Islet of Langerhans (tissue), 1 donor: ENCODE data around the gene DRP2.
"Not testable (repeated sequence)": the region's sequence is repeated elsewhere in the genome, so short reads cannot be mapped to it uniquely, and the experiment has no call there.

Source experiments
- FAIRE-seq: peaks from one replicate; lab custom pipeline; 2011; peaks lifted over from hg19 to GRCh38; lab: Jason Lieb, UNC

The DRP2 gene, protein sequence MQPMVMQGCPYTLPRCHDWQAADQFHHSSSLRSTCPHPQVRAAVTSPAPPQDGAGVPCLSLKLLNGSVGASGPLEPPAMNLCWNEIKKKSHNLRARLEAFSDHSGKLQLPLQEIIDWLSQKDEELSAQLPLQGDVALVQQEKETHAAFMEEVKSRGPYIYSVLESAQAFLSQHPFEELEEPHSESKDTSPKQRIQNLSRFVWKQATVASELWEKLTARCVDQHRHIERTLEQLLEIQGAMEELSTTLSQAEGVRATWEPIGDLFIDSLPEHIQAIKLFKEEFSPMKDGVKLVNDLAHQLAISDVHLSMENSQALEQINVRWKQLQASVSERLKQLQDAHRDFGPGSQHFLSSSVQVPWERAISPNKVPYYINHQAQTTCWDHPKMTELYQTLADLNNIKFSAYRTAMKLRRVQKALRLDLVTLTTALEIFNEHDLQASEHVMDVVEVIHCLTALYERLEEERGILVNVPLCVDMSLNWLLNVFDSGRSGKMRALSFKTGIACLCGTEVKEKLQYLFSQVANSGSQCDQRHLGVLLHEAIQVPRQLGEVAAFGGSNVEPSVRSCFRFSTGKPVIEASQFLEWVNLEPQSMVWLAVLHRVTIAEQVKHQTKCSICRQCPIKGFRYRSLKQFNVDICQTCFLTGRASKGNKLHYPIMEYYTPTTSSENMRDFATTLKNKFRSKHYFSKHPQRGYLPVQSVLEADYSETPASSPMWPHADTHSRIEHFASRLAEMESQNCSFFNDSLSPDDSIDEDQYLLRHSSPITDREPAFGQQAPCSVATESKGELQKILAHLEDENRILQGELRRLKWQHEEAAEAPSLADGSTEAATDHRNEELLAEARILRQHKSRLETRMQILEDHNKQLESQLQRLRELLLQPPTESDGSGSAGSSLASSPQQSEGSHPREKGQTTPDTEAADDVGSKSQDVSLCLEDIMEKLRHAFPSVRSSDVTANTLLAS

DNA sequence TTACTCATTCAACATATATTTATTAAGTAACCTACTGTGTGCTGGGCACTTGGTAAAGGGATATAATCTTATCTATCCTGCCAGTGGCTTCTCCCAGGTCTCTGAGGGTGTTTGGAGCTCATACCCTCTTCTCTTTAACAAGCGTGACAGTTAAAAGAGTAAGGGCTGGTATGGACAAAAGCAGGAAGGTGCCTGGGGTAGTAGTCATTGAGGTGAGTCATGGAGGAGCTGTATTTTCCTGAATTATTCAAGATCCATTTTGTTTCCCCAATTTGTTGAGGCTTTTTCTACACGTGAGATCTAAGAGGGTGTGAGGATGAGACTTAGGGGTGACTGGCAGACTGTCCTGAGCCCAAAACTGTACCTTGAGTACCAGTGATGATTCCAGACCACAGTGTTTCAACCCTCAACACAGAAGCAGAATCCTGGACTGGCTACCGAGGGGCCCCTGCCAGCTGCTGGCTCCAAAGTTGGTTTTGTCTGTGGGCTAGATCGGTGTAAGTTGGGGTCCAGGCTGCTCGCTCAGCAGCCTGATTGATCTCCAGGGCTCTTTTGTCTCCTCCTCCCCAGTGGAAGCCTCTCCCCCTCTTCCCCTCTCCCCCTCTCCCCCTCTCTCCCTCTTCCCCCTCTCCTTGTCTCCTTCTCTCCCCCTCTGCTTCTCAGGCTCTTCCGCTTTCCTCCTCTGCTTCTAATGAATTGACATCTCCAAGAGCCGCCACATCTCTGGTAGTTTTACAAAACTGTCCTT, at the start of gene DRP2:
Gene DRP2, plus strand, starts transcription at position 671 of the 748 bp plus-strand sequence. CDS start 11,862 bp downstream, outside the sequence.
- no peak for FAIRE-seq

DNA sequence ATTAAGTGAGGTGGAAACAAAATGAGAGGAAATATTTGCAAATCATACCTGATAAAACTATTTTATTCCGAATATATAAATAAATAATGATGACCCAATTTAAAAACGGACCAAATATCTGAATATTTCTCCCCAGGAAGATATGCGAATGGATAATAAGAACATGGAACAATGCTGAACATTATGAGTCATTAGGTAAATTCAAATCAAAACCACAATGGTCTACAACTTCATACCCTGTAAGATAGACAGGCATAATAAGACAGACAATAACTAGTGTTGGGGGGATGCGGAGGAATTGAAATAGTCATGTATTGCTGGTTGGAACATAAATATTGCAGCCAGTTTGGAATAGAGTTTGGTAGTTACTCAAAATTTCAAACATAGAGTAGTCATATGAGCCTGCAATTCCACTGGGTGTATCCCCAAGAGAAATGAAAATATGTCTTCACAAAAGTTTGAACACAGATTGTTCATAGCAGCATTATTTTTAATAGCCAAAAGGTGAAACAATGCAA, 47.6 kb upstream of the DRP2 start:
- no peak for FAIRE-seq

DNA sequence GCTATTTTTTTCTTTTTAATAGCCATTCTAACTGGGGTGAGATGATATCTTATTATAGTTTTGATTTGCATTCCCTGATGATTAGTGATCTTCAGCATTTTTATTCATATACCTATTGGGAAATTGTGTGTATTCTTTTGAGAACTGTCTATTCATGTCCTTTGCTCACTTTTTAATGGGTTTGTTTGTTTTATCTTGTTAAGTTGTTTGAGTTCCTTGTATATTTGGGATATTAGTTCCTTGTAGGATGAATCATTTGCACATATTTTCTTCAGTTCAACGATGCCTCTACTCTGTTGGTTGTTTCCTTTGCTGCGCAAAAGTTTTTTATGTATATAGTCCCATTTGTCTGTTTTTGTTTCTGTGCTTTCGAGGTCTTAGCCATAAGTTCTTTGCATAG, 43.1 kb upstream of the DRP2 start:
- FAIRE-seq: no peak

DNA sequence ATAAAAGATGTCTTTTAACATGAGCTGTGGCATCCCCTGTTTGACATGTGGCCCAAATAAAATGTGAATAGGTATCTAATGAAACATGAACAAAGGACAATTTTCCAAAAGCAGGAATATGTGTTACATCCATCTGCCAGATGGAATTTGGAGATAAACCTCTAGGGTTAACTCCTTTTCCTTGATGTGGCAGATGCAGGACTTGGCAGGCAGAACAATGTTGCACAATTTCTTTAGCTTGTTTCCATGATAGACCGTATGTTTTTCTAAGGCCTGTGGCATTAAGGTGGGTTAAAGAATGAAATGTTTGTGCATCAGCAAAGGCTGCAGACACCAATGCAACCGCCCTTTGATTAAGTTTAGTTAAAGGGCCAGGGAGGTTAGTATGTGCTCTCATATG, 34.7 kb upstream of the DRP2 start:
- not testable (repeated sequence) for FAIRE-seq

DNA sequence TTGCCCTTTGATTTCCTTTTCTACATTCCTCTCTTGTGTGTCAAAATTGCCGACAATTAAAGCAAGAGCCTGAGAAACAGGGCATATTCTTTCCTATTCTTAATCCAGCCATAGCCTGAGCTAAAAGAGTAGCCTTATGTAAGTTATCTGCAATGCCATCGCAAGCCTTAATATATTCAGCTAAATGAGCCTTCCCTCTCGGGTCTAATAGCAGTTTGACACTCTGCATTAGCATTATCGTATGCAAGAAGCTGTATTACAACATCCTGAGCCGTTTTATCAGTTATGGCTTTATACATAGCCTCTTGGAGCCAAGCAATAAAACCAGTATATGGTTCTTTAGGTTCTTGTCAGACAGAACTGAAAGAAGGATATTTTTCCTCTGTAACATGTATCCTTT, 31.6 kb upstream of the DRP2 start:
- not testable (repeated sequence) for FAIRE-seq

DNA sequence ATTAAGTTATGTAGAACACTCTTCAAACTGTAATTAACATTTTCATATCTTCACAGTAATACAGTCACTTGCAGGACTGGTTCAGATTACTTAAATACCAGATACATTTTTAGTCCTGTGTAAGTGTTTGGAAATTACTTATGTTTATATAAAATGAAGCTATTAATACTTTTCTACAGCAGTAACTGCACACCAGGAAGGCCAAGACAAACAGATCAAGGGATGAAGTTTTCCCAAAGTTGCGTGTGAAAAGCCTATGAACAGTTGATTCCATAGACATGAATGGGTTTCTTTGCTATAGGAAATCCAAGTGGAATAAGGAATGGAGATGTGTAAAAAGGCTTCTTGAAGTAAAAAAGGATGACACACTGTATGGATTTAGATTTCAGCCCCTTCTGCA, 28.9 kb upstream of the DRP2 start:
- no peak for FAIRE-seq

DNA sequence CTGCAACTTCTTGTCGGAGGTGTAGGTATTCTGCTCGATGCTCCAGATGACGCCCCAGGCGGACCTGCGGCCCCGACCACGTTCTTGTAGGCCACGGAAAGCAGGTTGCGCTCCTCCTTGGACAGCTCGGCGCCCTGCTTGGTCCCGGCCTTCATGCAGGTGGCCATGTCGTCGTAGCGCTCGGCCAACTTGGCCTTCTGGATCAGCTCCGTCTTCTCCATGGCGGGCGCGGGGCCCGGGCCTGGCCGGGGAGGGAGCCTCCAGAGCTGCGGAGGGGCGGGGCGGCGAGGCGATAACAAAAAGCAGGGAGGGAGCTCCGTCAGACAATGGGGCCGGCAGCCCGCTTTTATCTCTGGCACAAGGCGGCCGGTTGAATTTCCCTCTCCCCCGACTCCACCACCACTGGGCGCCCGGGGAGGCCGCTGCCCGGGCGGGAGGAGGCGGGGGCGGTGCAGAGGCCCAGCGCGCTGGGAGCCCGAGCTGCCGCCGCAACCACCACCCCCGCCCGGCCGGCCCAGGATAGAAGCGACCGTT, 28.3 kb upstream of the DRP2 start:
- no peak for FAIRE-seq

DNA sequence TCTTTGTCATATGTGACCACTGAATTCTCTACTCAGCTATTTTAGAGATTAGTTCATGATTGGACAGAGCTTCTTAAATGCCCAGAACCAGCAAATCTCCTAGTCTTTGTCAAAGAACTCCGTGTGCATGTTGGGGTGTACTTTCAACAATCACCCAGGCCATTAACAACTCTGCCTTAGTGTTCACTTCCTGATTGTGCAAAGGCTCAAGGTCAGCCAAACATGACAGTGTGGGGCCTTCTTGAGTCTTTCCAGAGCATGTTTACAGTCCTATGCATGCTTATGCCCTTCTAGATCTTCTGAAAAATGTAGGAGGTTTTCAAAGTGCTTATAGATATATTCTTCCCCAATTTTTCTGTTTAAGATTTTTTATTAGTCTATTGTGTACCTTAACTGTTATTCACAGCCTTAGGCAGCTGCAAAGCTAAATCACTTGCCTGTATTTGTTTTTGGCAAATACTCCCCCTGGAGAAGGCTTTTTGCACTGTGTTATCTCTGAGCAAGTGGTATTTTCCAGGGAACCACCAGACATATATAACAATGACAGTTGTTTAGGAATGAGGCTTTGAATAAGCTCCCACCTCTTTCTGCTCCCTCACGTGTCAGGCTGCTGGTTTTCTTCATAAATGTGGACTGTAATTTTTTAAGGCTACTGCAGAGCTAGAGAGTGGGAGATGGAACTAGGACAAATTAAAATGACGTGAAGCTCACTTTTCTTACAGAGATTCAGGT, 24.0 kb upstream of the DRP2 start:
- FAIRE-seq: no peak

DNA sequence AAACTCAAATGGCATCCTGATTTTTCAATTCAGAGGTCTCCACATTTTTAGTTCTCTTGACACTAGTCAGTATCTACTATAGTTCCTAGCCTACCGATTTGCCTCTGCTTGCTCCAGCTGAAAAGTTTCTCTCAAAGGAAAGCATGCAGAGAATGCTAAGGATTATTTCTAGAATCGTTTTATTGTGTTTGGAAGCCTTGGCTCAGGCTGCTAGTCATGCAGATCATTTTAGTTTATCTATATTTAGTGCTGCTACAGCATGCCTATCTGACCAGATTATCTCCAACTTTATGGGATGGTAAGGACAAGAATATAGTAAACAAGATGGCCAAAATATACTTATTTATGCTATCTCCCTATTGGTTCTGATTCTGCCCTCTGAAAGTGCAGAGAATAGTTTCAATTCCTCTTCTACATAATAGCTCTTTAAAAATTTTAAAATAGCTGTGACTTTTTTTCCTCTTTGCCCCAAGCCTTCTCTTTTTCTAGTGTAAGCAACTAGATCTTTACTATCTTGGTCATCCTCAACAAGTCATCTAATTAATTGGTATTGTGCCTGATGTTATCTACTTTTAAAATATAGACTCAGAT, 15.7 kb upstream of the DRP2 start:
- no peak for FAIRE-seq

DNA sequence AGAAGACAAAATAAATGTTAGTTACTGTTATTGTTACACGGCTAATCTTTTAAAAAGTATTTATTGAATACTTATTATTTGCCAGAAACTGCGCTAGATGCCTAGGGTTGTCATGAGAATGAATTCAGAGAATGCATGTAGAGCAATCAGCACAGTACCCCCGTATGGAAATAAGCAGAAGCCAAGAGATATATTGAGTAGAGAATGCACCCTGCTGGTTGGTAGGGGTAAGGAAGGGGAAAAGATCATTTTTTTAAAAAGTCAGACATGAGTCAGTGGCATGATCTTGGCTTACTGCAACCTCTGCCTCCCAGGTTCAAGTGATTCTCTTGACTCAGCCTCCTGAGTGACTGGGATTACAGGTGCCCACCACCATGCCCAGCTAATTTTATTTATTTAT, 13.1 kb upstream of the DRP2 start:
- no peak for FAIRE-seq

DNA sequence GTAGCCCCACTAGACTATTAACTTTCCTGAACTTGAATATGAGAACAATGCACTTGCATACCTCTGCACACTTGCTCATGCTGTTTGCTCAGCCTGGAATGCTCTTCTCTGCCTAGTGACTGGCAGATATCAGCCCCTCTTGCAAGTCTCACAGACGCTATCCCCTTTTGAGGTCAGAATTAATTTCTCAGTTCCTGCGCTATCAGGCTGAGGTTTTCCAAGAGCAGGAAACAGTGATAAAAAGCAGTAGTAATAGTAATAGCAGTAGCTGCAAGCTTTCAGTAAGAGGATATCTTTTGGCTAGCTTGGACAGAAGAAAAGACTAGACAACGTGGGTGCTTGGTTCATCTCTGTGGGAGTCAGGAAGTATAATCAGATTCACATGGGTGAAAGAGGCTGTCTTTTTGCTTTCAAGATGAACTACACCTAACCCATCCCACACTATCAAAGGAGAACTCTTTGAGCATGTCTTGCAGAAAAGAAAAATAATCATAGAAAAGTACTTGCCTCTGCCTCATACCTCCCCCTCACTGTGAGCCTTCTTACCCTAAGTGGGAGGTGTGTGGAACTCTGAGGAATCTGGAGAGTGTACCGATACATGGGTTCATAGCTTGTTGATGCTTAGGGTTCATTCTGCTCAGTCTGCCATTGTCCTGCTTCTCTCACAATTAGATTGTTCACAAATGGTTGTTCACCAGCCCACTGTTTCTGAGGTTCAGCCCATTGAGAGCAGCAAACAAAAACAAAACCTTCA, 11.3 kb upstream of the DRP2 start:
- no peak for FAIRE-seq

DNA sequence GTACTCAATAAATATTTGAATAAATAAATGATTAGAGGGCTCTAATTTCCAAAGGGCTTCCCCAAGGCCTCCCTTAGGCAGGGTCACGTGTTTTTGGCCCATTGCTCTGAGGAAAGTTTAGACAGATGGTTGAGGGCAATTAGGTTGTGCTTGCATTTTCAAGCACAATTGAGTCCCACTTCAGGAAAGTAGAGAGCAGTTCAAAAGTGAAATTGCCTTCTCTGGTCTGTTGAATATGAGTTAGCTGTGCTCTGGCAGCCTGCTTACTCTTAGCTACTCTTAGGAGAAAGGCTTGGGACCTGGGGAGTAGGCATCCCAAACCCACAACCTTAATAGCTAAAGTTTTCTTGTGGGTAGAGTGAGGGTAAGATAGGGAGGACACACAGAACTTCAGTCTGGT, 9.0 kb upstream of the DRP2 start:
- FAIRE-seq: no peak

DNA sequence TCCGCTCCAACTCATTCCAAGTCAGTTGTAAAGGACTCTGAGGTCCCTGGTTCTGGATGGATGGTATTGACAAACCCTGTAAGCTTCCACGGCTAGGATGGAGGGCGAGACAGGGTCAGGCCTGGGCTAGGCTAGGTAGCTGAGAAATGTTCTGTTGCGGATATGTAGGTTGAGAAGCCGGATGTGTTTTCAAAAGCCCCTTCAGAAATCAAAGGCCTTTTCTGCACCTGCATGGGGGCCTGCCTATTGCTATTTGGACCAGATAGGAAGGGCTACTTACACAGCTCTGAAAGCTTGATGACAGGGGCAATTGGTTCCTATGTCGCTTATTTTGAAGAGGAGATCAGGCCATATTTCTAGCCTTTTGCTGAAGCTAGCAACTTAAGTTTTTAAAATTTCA, 1.9 kb upstream of the DRP2 start:
- no peak for FAIRE-seq

DNA sequence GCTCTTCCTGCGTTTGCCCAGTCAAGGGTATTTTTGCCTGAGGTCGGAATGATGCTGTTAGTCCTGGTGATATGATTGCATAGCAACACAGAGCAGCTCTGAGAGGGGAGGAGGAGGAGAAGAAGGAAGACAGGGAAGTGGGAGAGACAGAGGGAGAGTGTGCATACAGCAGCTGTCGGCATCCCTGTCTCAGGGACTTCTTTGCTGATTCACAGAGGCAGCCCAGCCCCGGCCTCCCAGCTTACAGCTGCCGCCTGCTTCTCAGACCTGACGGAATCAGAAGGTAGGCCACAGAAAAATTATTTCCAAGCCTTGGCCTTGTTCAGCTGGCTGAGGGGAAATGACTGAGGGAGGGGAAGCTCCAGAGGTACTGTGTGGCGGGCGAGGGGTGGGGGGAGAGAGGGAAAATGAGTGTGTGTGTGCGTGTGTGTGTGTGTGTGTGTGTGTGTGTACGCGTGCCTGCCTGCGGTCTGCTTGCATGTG, 319 bp downstream of the DRP2 start:
- FAIRE-seq: no peak

DNA sequence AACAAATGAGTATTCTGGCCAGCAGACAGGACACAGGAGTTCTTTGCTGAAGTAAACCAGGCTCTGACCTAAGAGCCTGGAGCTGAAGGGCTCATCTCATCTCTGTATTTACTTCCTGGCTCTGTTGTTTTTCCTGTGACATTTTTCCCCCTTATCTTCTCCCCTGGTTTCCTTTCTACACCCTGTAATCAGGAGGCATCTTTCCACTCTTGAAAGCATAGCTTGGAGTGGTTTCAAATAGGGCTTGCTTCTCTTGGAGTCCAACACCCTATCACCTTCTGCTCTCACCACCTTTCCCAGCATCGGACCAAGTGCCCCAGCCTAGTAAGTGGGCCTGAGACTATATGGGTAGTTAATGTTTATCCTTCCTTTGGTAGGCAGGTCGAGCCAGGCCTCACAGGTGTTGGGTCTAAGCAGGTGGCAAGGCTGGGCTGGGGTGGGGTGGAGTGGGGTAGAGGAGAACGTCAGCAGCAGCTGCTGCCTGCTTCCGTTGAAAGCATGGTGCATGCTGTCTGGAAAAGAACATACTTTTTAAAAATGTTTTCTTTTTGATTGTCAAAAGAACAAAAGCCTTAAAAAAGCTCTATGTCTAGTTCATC, 1.2 kb downstream of the DRP2 start:
- no peak for FAIRE-seq

DNA sequence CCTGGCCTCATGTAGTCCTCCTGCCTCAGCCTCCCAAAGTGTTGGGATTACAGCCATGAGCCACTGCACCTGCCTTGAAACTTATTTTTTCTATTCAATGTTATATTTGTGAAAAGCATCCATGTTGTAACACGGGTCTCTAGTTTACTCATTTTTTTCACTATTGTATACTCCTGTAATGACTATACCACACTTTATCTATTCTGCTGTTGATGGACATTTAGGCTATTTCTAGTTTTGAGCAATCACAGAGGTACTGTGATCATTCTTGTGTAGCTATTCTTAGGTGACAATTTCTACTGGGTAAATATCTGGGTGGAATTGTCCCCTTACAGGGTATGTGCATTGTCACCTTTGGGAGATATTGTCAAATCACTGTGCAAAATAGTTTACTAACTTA, 3.6 kb downstream of the DRP2 start:
- no peak for FAIRE-seq

DNA sequence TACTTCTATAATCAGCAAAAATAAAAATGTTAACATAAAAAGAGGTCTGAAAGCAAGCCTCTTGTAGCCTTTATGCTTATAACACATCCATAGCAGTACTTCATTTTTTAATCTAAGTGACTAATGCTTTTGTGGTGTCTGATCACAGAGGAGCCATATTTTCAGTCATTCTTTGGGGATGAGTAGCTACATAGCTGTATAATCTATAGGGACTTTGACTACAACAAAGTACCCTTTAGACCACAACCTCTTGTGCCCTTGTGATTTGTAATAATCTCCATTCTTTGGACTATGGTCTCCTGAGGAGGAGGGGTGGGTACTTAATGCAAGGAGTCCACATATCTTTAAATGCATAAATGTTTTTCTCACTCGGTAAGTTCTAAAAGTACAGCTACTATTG, 9.6 kb downstream of the DRP2 start:
- no peak for FAIRE-seq

DNA sequence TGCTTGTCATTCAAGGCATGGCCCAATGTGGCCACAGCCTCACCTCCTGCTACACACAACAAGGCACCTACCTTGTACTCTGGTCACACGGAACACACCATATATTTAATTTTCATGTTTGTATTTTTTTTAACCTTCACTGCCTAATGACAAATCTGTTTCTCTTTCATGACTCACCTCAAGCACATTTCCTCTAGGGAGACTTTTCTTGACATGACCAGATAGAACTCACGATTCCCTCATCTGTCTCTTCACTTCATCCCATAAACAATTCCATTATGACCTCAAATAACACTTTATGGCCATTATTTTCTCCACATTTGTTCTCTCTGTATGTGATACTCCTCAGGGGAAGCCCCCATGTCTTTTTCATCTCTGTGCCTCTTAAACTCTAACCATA, 11.1 kb downstream of the DRP2 start:
- FAIRE-seq: no peak

DNA sequence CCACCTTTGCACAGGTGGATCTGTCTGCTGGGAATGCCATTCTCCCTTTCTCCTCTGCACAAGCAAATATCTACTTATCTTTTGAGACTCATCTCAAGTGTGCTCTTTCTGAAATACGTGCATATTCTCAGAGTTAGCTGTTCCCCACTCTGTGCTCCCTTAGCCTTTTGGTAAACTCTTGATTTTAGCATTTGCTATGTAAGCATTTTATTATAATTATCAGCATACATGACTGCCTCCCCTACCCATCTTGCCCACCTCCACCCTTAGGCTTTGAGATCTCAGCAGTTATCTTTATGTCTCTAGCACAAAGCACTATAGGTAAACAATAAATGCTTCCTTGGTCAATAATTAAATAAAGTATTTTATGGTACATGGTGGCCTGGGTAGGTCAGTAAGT, 11.5 kb downstream of the DRP2 start:
- FAIRE-seq: no peak

DNA sequence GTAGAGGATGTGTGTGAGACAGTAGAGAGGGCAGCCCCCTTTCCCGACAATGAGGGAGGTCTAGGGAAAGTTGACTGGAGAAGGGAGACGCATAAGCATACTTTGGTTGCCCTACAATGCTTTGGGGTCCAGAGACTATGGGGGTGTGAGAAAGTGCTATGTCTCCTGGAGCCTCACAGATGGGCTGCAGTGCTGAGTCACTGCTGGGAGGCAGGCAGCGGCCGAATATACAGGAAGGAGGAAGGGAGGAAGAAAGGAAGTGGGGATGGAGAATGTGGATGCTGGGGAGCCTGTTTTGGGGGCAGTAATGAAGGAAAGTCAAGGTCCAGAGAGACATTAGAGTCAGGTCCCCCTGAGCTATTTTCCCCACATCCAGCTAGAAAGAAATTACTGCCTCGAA, 12.7 kb downstream of the DRP2 start:
- FAIRE-seq: no peak
